OCI-LY1 (cell line): Measurements from ENCODE around the gene CTDSP1.

Experiments
- H2AFZ ChIP-seq: fragments of 200-600 bp; sonication (generic), shearing (Covaris generic); 2 replicates; pipeline ENCODE4 v1.6.0; 2014; ENCODE audit warnings: antibody characterized with exemption, mild to moderate bottlenecking, low read length
- H3F3A ChIP-seq: fragments of 200-600 bp; sonication (generic), shearing (Covaris generic); 2 replicates; pipeline ENCODE4 v1.6.0; 2014; ENCODE audit warnings: mild to moderate bottlenecking, antibody characterized with exemption, low read length, moderate library complexity; ENCODE audit not compliant: insufficient read depth
- H3K27ac ChIP-seq: fragments of 200-600 bp; sonication (generic); 2 replicates; pipeline ENCODE4 v1.5.1; 2014; ENCODE audit warnings: low read length, mixed run types, mild to moderate bottlenecking, low read depth; ENCODE audit not compliant: poor library complexity, severe bottlenecking
- H3K27me3 ChIP-seq: fragments of 200-600 bp; sonication (generic); 2 replicates; pipeline ENCODE4 v1.6.0; 2014; ENCODE audit warnings: antibody characterized with exemption, mild to moderate bottlenecking, low read length, moderate library complexity; ENCODE audit not compliant: insufficient read depth
- H3K36me3 ChIP-seq: fragments of 200-600 bp; sonication (generic); 2 replicates; pipeline ENCODE4 v1.6.1; 2014; ENCODE audit warnings: mild to moderate bottlenecking, antibody characterized with exemption, low read length, moderate library complexity, mixed read lengths; ENCODE audit not compliant: insufficient read depth
- H3K4me1 ChIP-seq: fragments of 200-600 bp; sonication (generic); 2 replicates; pipeline ENCODE4 v1.5.1; 2014; ENCODE audit warnings: mild to moderate bottlenecking, low read length, moderate library complexity; ENCODE audit not compliant: insufficient read depth, severe bottlenecking
- H3K4me2 ChIP-seq: fragments of 200-600 bp; sonication (generic), shearing (Covaris generic); 2 replicates; pipeline ENCODE4 v1.6.1; 2014; ENCODE audit warnings: low read length
- H3K4me3 ChIP-seq: fragments of 200-600 bp; sonication (generic); 2 replicates; pipeline ENCODE4 v1.5.1; 2014; ENCODE audit warnings: low read length, low read depth, mild to moderate bottlenecking, mixed read lengths; ENCODE audit not compliant: poor library complexity, severe bottlenecking
- H3K79me2 ChIP-seq: fragments of 200-600 bp; shearing (Covaris generic); 2 replicates; pipeline ENCODE4 v1.6.1; 2016; ENCODE audit warnings: mixed run types, low read length, mixed read lengths; ENCODE audit not compliant: insufficient read depth
- H3K9ac ChIP-seq: fragments of 200-600 bp; sonication (generic), shearing (Covaris generic); 2 replicates; pipeline ENCODE4 v1.6.1; 2014; ENCODE audit warnings: mild to moderate bottlenecking, low read length, mixed read lengths
- H3K9me2 ChIP-seq: fragments of 200-600 bp; sonication (generic), shearing (Covaris generic); 2 replicates; pipeline ENCODE4 v1.6.1; 2014; ENCODE audit warnings: low read depth, mild to moderate bottlenecking, low read length, mixed read lengths
- H3K9me3 ChIP-seq: fragments of 200-600 bp; shearing (Covaris generic); 2 replicates; pipeline ENCODE4 v1.6.1; 2014; ENCODE audit warnings: low read length, mixed read lengths
- H4K20me1 ChIP-seq: fragments of 200-600 bp; sonication (generic), shearing (Covaris generic); 2 replicates; pipeline ENCODE4 v1.6.0; 2016; ENCODE audit warnings: mild to moderate bottlenecking, low read length; ENCODE audit not compliant: insufficient read depth
- CTCF ChIP-seq: fragments of 200-600 bp; sonication (generic), shearing (Covaris generic); IDR thresholded peaks from 2 replicates; pipeline ENCODE4 v1.5.1; 2017; ENCODE audit warnings: mild to moderate bottlenecking, antibody characterized with exemption, low read length, moderate library complexity, mixed read lengths
- EZH2 ChIP-seq: fragments of 200-600 bp; sonication (generic), shearing (Covaris generic); IDR thresholded peaks from 2 replicates; pipeline ENCODE4 v1.8.0; 2017; ENCODE audit warnings: borderline replicate concordance, mixed run types, mild to moderate bottlenecking, antibody characterized with exemption, low read length, moderate library complexity, mixed read lengths

CTDSP1 gene

GRCh38 chr2:218398437-218399390 lies 954 bp upstream of the CTDSP1 start:
- TF ChIP-seq EZH2 (no peak), CTCF (no peak)
- H3K4me1 ChIP-seq: peaks cover 48% of the 10 kb centered on the region
- no peaks in the 10 kb centered on the region for H3K9me2 ChIP-seq
- H3K36me3 ChIP-seq: peaks cover 18% of the 10 kb centered on the region
- no peaks in the 10 kb centered on the region for H3K9me3 ChIP-seq
- peak overlapping the region; percentile 84 for H3K9ac ChIP-seq
- H3F3A ChIP-seq: no peaks in the 10 kb centered on the region; the same call in 1 of the 2 replicates
- H2AFZ ChIP-seq: no peak overlapping the region
- no peaks in the 10 kb centered on the region for H4K20me1 ChIP-seq
- no peaks in the 10 kb centered on the region for H3K79me2 ChIP-seq
- H3K27ac ChIP-seq: peak overlapping the region; percentile 94
- H3K4me3 ChIP-seq: peak overlapping the region; percentile 71
- peak overlapping the region; percentile 77 for H3K4me2 ChIP-seq
- no peaks in the 10 kb centered on the region for H3K27me3 ChIP-seq

GRCh38 chr2:218400167-218400929 lies 680 bp downstream of the CTDSP1 start:
- Histone ChIP-seq H3K4me2 (peak overlapping the region; percentile 80), H3K4me3 (peak overlapping the region; percentile 71), H3K36me3 (peaks cover 30% of the 10 kb centered on the region), H3K27me3 (no peaks in the 10 kb centered on the region), H3F3A (no peaks in the 10 kb centered on the region; the same call in 1 of the 2 replicates), H3K9me3 (no peaks in the 10 kb centered on the region), H3K79me2 (no peaks in the 10 kb centered on the region), H3K9me2 (no peaks in the 10 kb centered on the region), H3K9ac (peak overlapping the region; percentile 79), H3K27ac (peak overlapping the region; percentile 52), H2AFZ (no peak overlapping the region), H3K4me1 (peaks cover 60% of the 10 kb centered on the region), H4K20me1 (no peaks in the 10 kb centered on the region)
- no peak for TF ChIP-seq CTCF
- TF ChIP-seq EZH2: no peak

GRCh38 chr2:218400930-218401881 lies 1.5 kb downstream of the CTDSP1 start:
- H3K4me3 ChIP-seq: peak overlapping the region; percentile 71
- peak overlapping the region; percentile 31 for H3K27ac ChIP-seq
- peak overlapping the region; percentile 79 for H3K9ac ChIP-seq
- H3K36me3 ChIP-seq: peaks cover 30% of the 10 kb centered on the region
- H4K20me1 ChIP-seq: no peaks in the 10 kb centered on the region
- H2AFZ ChIP-seq: no peak overlapping the region
- no peaks in the 10 kb centered on the region for H3K9me2 ChIP-seq
- H3K9me3 ChIP-seq: no peaks in the 10 kb centered on the region
- no peaks in the 10 kb centered on the region; the same call in 1 of the 2 replicates for H3F3A ChIP-seq
- TF ChIP-seq CTCF (no peak), EZH2 (no peak)
- peak overlapping the region; percentile 80 for H3K4me2 ChIP-seq
- H3K4me1 ChIP-seq: peaks cover 65% of the 10 kb centered on the region
- no peaks in the 10 kb centered on the region for H3K27me3 ChIP-seq
- no peaks in the 10 kb centered on the region for H3K79me2 ChIP-seq
